HCT116 (cell line): ENCODE data around the gene CPN2.

Source experiments
- CTCF ChIP-seq, 3 experiments: fragments of 200-600 bp in 1 of 3; sonication (generic) in 1 of 3; IDR thresholded peaks in 2 of 3; conservative IDR thresholded peaks in 1 of 3; 2 replicates each; pipeline ENCODE4 v1.5.1; 2012 to 2017; ENCODE audit warnings: low read depth in 2 of 3, low read length in 2 of 3, antibody characterized with exemption in 1 of 3, borderline replicate concordance in 1 of 3, control low read depth in 1 of 3, mild to moderate bottlenecking in 1 of 3, mixed read lengths in 1 of 3, mixed run types in 1 of 3, moderate library complexity in 1 of 3; ENCODE audit not compliant: insufficient read depth in 1 of 3
- EZH2phosphoT487 ChIP-seq: fragments of 200-600 bp; IDR thresholded peaks from 2 replicates; pipeline ENCODE4 v1.6.1; 2018; ENCODE audit warnings: antibody characterized with exemption, borderline replicate concordance
- POLR2A ChIP-seq: IDR thresholded peaks from 2 replicates; pipeline ENCODE4 v1.7.0; 2011; ENCODE audit warnings: borderline replicate concordance; ENCODE audit not compliant: insufficient read depth, insufficient read length; ENCODE audit errors: extremely low read depth
- POLR2AphosphoS5 ChIP-seq: IDR thresholded peaks from 2 replicates; pipeline ENCODE4 v1.6.1; 2011; ENCODE audit warnings: mild to moderate bottlenecking, low read depth, low read length, moderate library complexity
- YY1 ChIP-seq: IDR thresholded peaks from 2 replicates; pipeline ENCODE4 v1.6.1; 2011; ENCODE audit warnings: low read length, low read depth, moderate library complexity, mild to moderate bottlenecking; ENCODE audit not compliant: insufficient replicate concordance; ENCODE audit errors: extremely low read depth

GRCh38 chr3:194352667-194353246, 1.6 kb upstream of the CPN2 start:
- TF ChIP-seq POLR2AphosphoS5 (no peak), CTCF (IDR thresholded peaks at IDR 0.05 in 2 of 3, conservative IDR thresholded peaks at IDR 0.05 in 1 of 3; ENCODE audit: borderline replicate concordance in 1 of 3, insufficient read depth in 1 of 3, low read depth in 2 of 3, low read length in 2 of 3) (no peak), POLR2A (no peak), EZH2phosphoT487 (no peak), YY1 (no peak)
